Thymus (tissue), 11 donors: ENCODE results near the gene HIF1A. TPM values are rescaled to one million over a fixed set of nuclear protein-coding genes. Genes with fewer than 3 reads are reported as not detected.
"Not testable (repeated sequence)": the region's sequence is repeated elsewhere in the genome, so short reads cannot be mapped to it uniquely, and the experiment has no call there.

Source experiments
- DNase-seq, 9 donors: peaks; one replicate each; pipeline ENCODE4 v3.0.0-alpha.2; 2013; ENCODE audit warnings: low spot score in 9 of 9, low read depth in 6 of 9, missing footprints in 1 of 9
- H3K27ac ChIP-seq, 2 donors: one replicate each; pipeline ENCODE4 v1.5.1; 2013; ENCODE audit warnings: control low read depth in 1 of 2, low read depth in 1 of 2, low read length in 1 of 2, mild to moderate bottlenecking in 1 of 2, moderate library complexity in 1 of 2
- H3K27me3 ChIP-seq, 2 donors: one replicate each; pipeline ENCODE4 v1.5.1; 2013; ENCODE audit warnings: low read length in 1 of 2; ENCODE audit not compliant: control insufficient read depth in 2 of 2, insufficient read depth in 1 of 2
- H3K36me3 ChIP-seq, 2 donors: one replicate each; pipeline ENCODE4 v1.5.1; 2013; ENCODE audit warnings: low read length in 1 of 2, mild to moderate bottlenecking in 1 of 2, moderate library complexity in 1 of 2; ENCODE audit not compliant: control insufficient read depth in 2 of 2, insufficient read depth in 2 of 2
- H3K4me1 ChIP-seq, 2 donors: one replicate each; pipeline ENCODE4 v1.5.1; 2013; ENCODE audit warnings: low read length in 2 of 2; ENCODE audit not compliant: control insufficient read depth in 2 of 2, insufficient read depth in 2 of 2
- H3K4me3 ChIP-seq, 2 donors: one replicate each; pipeline ENCODE4 v1.5.1; 2013; ENCODE audit warnings: low read length in 2 of 2, control low read depth in 1 of 2, mild to moderate bottlenecking in 1 of 2
- H3K9me3 ChIP-seq, 2 donors: one replicate each; pipeline ENCODE4 v1.5.1; 2013; ENCODE audit warnings: low read length in 1 of 2, mild to moderate bottlenecking in 1 of 2; ENCODE audit not compliant: control insufficient read depth in 2 of 2, insufficient read depth in 1 of 2
- WGBS: extraction: QIAGEN DNeasy Blood & Tissue Kit; methylation state at CpG from one replicate; pipeline ENCODE4 v1.1.7; 2013; 5-methylcytosine and 5-hydroxymethylcytosine counted together
- polyA plus RNA-seq: library from polyadenylated mRNA; stranded (reverse); fragments of 200-250 nt; gene quantifications from one replicate; pipeline ENCODE4 v1.2.3, GENCODE V29; 2013
- total RNA-seq: library from RNA; stranded (reverse); fragments of 120-200 nt; gene quantifications from one replicate; pipeline ENCODE4 v1.2.4, GENCODE V29; 2013
- donor health status: healthy.

The HIF1A gene
- total and polyA plus RNA-seq, 2 donors = 67.4 to 75.6 TPM

- no peak for DNase-seq
- 97% methylated on average over 5 of the region's 5 CpGs for WGBS
- H3K36me3 ChIP-seq = no peaks in the 10 kb centered on the region
- no peak overlapping the region for H3K27ac ChIP-seq
- H3K27me3 ChIP-seq = no peaks in the 10 kb centered on the region
- no peaks in the 10 kb centered on the region for H3K9me3 ChIP-seq
- H3K4me1 ChIP-seq = peaks cover 0 to 3% of the 10 kb centered on the region in 2 donors
- no peak overlapping the region for H3K4me3 ChIP-seq
Measured at GRCh38 chr14:61754627-61755381, 59.5 kb downstream of the HIF1A start.

- not testable (repeated sequence) for DNase-seq
Measured at GRCh38 chr14:61755382-61755742, 60.0 kb downstream of the HIF1A start.

GRCh38 chr14:61756135-61756534 is 60.8 kb downstream of the HIF1A start:
- H3K4me1 ChIP-seq = no peaks in the 10 kb centered on the region
- no peak overlapping the region for H3K27ac ChIP-seq
- WGBS = 92% methylated on average over 2 of the region's 2 CpGs
- no peak for DNase-seq
- no peak overlapping the region for H3K4me3 ChIP-seq
- H3K36me3 ChIP-seq = no peaks in the 10 kb centered on the region
- no peaks in the 10 kb centered on the region for H3K27me3 ChIP-seq
- H3K9me3 ChIP-seq = no peaks in the 10 kb centered on the region

More at GRCh38 chr14:61755382-61755742, 60.0 kb downstream of the HIF1A start:
- H3K27me3 ChIP-seq, H3K9me3 ChIP-seq, H3K4me3 ChIP-seq, H3K36me3 ChIP-seq, H3K27ac ChIP-seq, H3K4me1 ChIP-seq: not testable (repeated sequence)

GRCh38 chr14:61759878-61760277 is 64.6 kb downstream of the HIF1A start:
- peaks cover 9 to 17% of the 10 kb centered on the region in 2 donors for H3K4me1 ChIP-seq

GRCh38 chr14:61761557-61761956 is 66.2 kb downstream of the HIF1A start:
- Histone ChIP-seq H3K9me3 (no peaks in the 10 kb centered on the region), H3K36me3 (no peaks in the 10 kb centered on the region), H3K4me3 (peak overlapping the region; percentile 36 to 68), H3K27me3 (no peaks in the 10 kb centered on the region), H3K4me1 (peaks cover 9 to 19% of the 10 kb centered on the region in 2 donors), H3K27ac (peak overlapping the region; percentile 95 to 97)
- 65% methylated on average over 5 of the region's 5 CpGs for WGBS
- no peak for DNase-seq

More at GRCh38 chr14:61759878-61760277, 64.6 kb downstream of the HIF1A start:
- WGBS = 98% methylated on average over 7 of the region's 7 CpGs
- Histone ChIP-seq H3K27ac (no peak overlapping the region), H3K36me3 (no peaks in the 10 kb centered on the region), H3K27me3 (no peaks in the 10 kb centered on the region), H3K9me3 (no peaks in the 10 kb centered on the region), H3K4me3 (no peak overlapping the region)
- no peak for DNase-seq

- WGBS = under 1% methylated on average over 49 of the region's 49 CpGs
Measured at GRCh38 chr14:61761959-61762786, 66.9 kb downstream of the HIF1A start, which contains the start of gene SNAPC1. Gene SNAPC1 (plus strand): TSS chr14:61762420. CDS start chr14:61762461, 41 bp downstream.

GRCh38 chr14:61764342-61765122 is 69.2 kb downstream of the HIF1A start:
- no peaks in the 10 kb centered on the region for H3K27me3 ChIP-seq
- DNase-seq = no peak
- peaks cover 9 to 19% of the 10 kb centered on the region in 2 donors for H3K4me1 ChIP-seq
- no peak overlapping the region for H3K4me3 ChIP-seq
- H3K9me3 ChIP-seq = no peaks in the 10 kb centered on the region
- peaks cover 0 to 5% of the 10 kb centered on the region in 2 donors for H3K36me3 ChIP-seq
- 95% methylated on average over 5 of the region's 5 CpGs for WGBS
- H3K27ac ChIP-seq = no peak overlapping the region

More at GRCh38 chr14:61761959-61762786, 66.9 kb downstream of the HIF1A start, which contains the start of gene SNAPC1:
- DNase-seq = peak; percentile 93 to 100 (median 98)
- H3K9me3 ChIP-seq = no peaks in the 10 kb centered on the region
- peaks cover 9 to 19% of the 10 kb centered on the region in 2 donors for H3K4me1 ChIP-seq
- H3K36me3 ChIP-seq = no peaks in the 10 kb centered on the region
- H3K27ac ChIP-seq = peak within 1 kb of the TSS; percentile 95 to 97
- H3K27me3 ChIP-seq = no peaks in the 10 kb centered on the region
- peak within 1 kb of the TSS; percentile 68 to 87 for H3K4me3 ChIP-seq

GRCh38 chr14:61765225-61765943 is 70.1 kb downstream of the HIF1A start:
- Histone ChIP-seq H3K36me3 (peaks cover 7 to 8% of the 10 kb centered on the region in 2 donors), H3K27me3 (no peaks in the 10 kb centered on the region), H3K9me3 (no peaks in the 10 kb centered on the region), H3K4me3 (no peak overlapping the region), H3K27ac (peak overlapping the region; percentile 35 to 40), H3K4me1 (peaks cover 9 to 19% of the 10 kb centered on the region in 2 donors)
- WGBS = 95% methylated on average over 15 of the region's 15 CpGs
- no peak for DNase-seq
